Measurements from ENCODE around the gene MAPKAPK2.

The MAPKAPK2 gene

GRCh38 chr1:206661161-206661820 is 23.4 kb upstream of the MAPKAPK2 start:
- no peak for DNase-seq

GRCh38 chr1:206662396-206663092 is 22.2 kb upstream of the MAPKAPK2 start:
- DNase-seq = no peak

GRCh38 chr1:206663362-206663761 is 21.3 kb upstream of the MAPKAPK2 start:
- no peak for DNase-seq

GRCh38 chr1:206663832-206664652 is 20.7 kb upstream of the MAPKAPK2 start:
- peak; percentile 17 for DNase-seq

- DNase-seq = no peak
These were observed 20.0 kb upstream of the MAPKAPK2 start for GRCh38 chr1:206664740-206665139.

GRCh38 chr1:206666031-206666561 is 18.6 kb upstream of the MAPKAPK2 start:
- no peak for DNase-seq

- DNase-seq = no peak
These were observed 17.6 kb upstream of the MAPKAPK2 start for GRCh38 chr1:206666954-206667665.

- no peak for DNase-seq
These were observed 16.4 kb upstream of the MAPKAPK2 start for GRCh38 chr1:206668351-206668750.

GRCh38 chr1:206668874-206669410 is 15.8 kb upstream of the MAPKAPK2 start:
- DNase-seq = no peak

GRCh38 chr1:206672011-206672688 is 12.6 kb upstream of the MAPKAPK2 start:
- no peak for DNase-seq

- no peak for DNase-seq
These were observed 11.6 kb upstream of the MAPKAPK2 start for GRCh38 chr1:206672844-206673758.

- no peak for DNase-seq
These were observed 10.5 kb upstream of the MAPKAPK2 start for GRCh38 chr1:206674236-206674635.

- DNase-seq = no peak
These were observed 9.9 kb upstream of the MAPKAPK2 start for GRCh38 chr1:206674745-206675175.

- no peak for DNase-seq
These were observed 8.2 kb upstream of the MAPKAPK2 start for GRCh38 chr1:206676499-206676898.

GRCh38 chr1:206678490-206678889 is 6.2 kb upstream of the MAPKAPK2 start:
- no peak for DNase-seq

- no peak for DNase-seq
These were observed 4.9 kb upstream of the MAPKAPK2 start for GRCh38 chr1:206679738-206680211.

GRCh38 chr1:206680279-206680678 is 4.4 kb upstream of the MAPKAPK2 start:
- DNase-seq = no peak

- no peak for DNase-seq
These were observed 3.3 kb upstream of the MAPKAPK2 start for GRCh38 chr1:206681359-206681758.

GRCh38 chr1:206682111-206682510 is 2.6 kb upstream of the MAPKAPK2 start:
- no peak for DNase-seq

GRCh38 chr1:206683313-206683712 is 1.4 kb upstream of the MAPKAPK2 start:
- no peak for DNase-seq

- no peak for DNase-seq
These were observed 702 bp upstream of the MAPKAPK2 start for GRCh38 chr1:206684003-206684402.

All from NCI-H526 treated with DMSO at 0.1 percent for 48 hours (cell line).